Panc1 (cell line): Measurements from ENCODE around the gene ZNF512B. TPM values are rescaled to one million over a fixed set of nuclear protein-coding genes. Genes with fewer than 3 reads are reported as not detected.
A peak's percentile ranks its signal among the peaks of the same experiment; 100 is the strongest.

Source experiments
- ATAC-seq: fragments of 200-7000 bp; cut with Tn5 transposase; 2 replicates; pipeline ENCODE4 v1.9.1; 2020; ENCODE audit warnings: mild to moderate bottlenecking, moderate library complexity
- BruUV-seq: library from RNA; stranded (reverse); fragments of 400-500 nt; replicated peaks from 2 replicates; lab custom pipeline; 2021; lab: Mats Ljungman, UMichigan
- CTCF ChIA-PET: fragments of 300-600 bp; sonication (Branson Sonifier 250); formaldehyde crosslinking; loops from one replicate; lab custom pipeline; 2022; ENCODE audit warnings: antibody characterized with exemption; lab: Charles Lee
- POLR2A ChIA-PET: fragments of 300-600 bp; sonication (Branson Sonifier 250); formaldehyde crosslinking; loops from one replicate; lab custom pipeline; 2022; ENCODE audit warnings: antibody characterized with exemption; lab: Charles Lee
- DNase-seq: peaks from one replicate; pipeline ENCODE4 v3.0.0-alpha.2; 2010; ENCODE audit warnings: low read depth, low spot score
- H3K27ac ChIP-seq: 2 replicates; pipeline ENCODE4 v1.5.1; 2011; ENCODE audit warnings: mild to moderate bottlenecking, low read length, inconsistent platforms
- H3K27me3 ChIP-seq: fragments of 200-500 bp; sonication (Bioruptor generic); 2 replicates; pipeline ENCODE4 v1.6.0; 2014; ENCODE audit warnings: low read length, inconsistent platforms; ENCODE audit not compliant: control insufficient read depth, insufficient read depth
- H3K36me3 ChIP-seq: fragments of 200-500 bp; sonication (Bioruptor generic); 2 replicates; pipeline ENCODE4 v1.5.1; 2014; ENCODE audit warnings: inconsistent platforms, mild to moderate bottlenecking, low read length, moderate library complexity; ENCODE audit not compliant: control insufficient read depth, insufficient read depth
- H3K4me1 ChIP-seq: 2 replicates; pipeline ENCODE4 v1.5.1; 2011; ENCODE audit warnings: inconsistent platforms, mild to moderate bottlenecking, low read length, moderate library complexity; ENCODE audit not compliant: control insufficient read depth, insufficient read depth
- H3K4me3 ChIP-seq, 2 experiments: 2 replicates each; pipeline ENCODE4 v1.5.1; 2011 to 2012; ENCODE audit warnings: low read depth in 2 of 2, low read length in 2 of 2, mild to moderate bottlenecking in 2 of 2, inconsistent platforms in 1 of 2, moderate library complexity in 1 of 2
- H3K9me3 ChIP-seq: fragments of 200-500 bp; sonication (Bioruptor generic); 2 replicates; pipeline ENCODE4 v1.5.1; 2014; ENCODE audit warnings: low read depth, mild to moderate bottlenecking, inconsistent platforms, low read length, moderate library complexity; ENCODE audit not compliant: control insufficient read depth, insufficient read depth
- POLR2AphosphoS5 ChIP-seq: IDR thresholded peaks from 2 replicates; pipeline ENCODE4 v1.6.1; 2012; ENCODE audit warnings: mild to moderate bottlenecking, low read depth, low read length, moderate library complexity
- SIN3A ChIP-seq: IDR thresholded peaks from 2 replicates; pipeline ENCODE4 v1.6.1; 2012; ENCODE audit warnings: low read depth, mild to moderate bottlenecking, low read length, moderate library complexity, borderline replicate concordance; ENCODE audit not compliant: insufficient read depth
- TCF7L2 ChIP-seq: IDR thresholded peaks from 2 replicates; pipeline ENCODE4 v1.6.1; 2011; ENCODE audit warnings: mild to moderate bottlenecking, low read depth, low read length, inconsistent platforms
- in situ Hi-C: cut with HindIII; loops from 2 replicates; pipeline ENCODE4 v1.10.0; 2016; ENCODE audit warnings: low sequenced_read_pairs, low pct_unique_long_range_greater_than_20kb
- intact Hi-C: fragments of 100-400 bp; cut with micrococcal nuclease; formaldehyde crosslinking; loops from one replicate; pipeline ENCODE4 v1.10.0; 2022; ENCODE audit not compliant: unreplicated experiment
- total RNA-seq: library from RNA; stranded (reverse); gene quantifications from one replicate; pipeline ENCODE4 v1.2.1, GENCODE V29; 2021; ENCODE audit not compliant: unreplicated experiment
- TF ChIP-seq, protein P1 (sequence below), 2 experiments: IDR thresholded peaks; 2 replicates each; pipeline ENCODE4 v1.6.1; 2011 to 2012; ENCODE audit warnings: low read depth in 2 of 2, control low read depth in 1 of 2, low read length in 1 of 2, mild to moderate bottlenecking in 1 of 2, moderate library complexity in 1 of 2; ENCODE audit not compliant: insufficient read depth in 1 of 2
- TF ChIP-seq, protein P2 (sequence below): fragments of 450-650 bp; IDR thresholded peaks from 2 replicates; pipeline ENCODE4 v1.5.1; 2017; ENCODE audit warnings: mild to moderate bottlenecking

The ZNF512B gene
- total RNA-seq, 1 experiment from 2014 or later = 17.9 TPM

- intact Hi-C loops = no loop called here
- Histone ChIP-seq H3K27ac (peak overlapping the region; percentile 68), H3K36me3 (no peaks in the 10 kb centered on the region), H3K9me3 (no peaks in the 10 kb centered on the region), H3K27me3 (no peaks in the 10 kb centered on the region), H3K4me3 (no peak overlapping the region), H3K4me1 (peaks cover 35% of the 10 kb centered on the region)
- ChIA-PET CTCF (interaction anchor here (0.6 to 0.9 kb wide), 2 partner anchors 19 to 81 kb away, joined by 3 to 4 read pairs; no protein-coding TSS in a partner anchor), POLR2A (interaction anchor here (0.6 kb wide), 2 partner anchors 80 to 454 kb away, joined by 3 to 12 read pairs; partner anchors contain the start of gene DNAJC5)
- ATAC-seq = no peak
- no peak for DNase-seq
- in situ Hi-C loops = no loop called here
- no TSS peak for BruUV-seq
- TF ChIP-seq POLR2AphosphoS5 = no peak
- TF ChIP-seq TCF7L2 = no peak
- no peak for TF ChIP-seq SIN3A
Observed at GRCh38 chr20:63974402-63975200, 4.9 kb upstream of the ZNF512B start.

GRCh38 chr20:63973636-63974401 is 4.1 kb upstream of the ZNF512B start:
- BruUV-seq = no TSS peak
- intact Hi-C loops = no loop called here
- in situ Hi-C loops = no loop called here

More at GRCh38 chr20:63973636-63974401, 4.1 kb upstream of the ZNF512B start:
- no peaks in the 10 kb centered on the region; the same call in 1 of the 2 replicates for H3K36me3 ChIP-seq
- no peaks in the 10 kb centered on the region for H3K9me3 ChIP-seq
- peak; percentile 81 for ATAC-seq
- TF ChIP-seq TCF7L2 (no peak), SIN3A (0 out of 2 replicates have a peak, but pooled peaks have one; percentile 54), POLR2AphosphoS5 (no peak)
- TF ChIP-seq, protein P1, sequence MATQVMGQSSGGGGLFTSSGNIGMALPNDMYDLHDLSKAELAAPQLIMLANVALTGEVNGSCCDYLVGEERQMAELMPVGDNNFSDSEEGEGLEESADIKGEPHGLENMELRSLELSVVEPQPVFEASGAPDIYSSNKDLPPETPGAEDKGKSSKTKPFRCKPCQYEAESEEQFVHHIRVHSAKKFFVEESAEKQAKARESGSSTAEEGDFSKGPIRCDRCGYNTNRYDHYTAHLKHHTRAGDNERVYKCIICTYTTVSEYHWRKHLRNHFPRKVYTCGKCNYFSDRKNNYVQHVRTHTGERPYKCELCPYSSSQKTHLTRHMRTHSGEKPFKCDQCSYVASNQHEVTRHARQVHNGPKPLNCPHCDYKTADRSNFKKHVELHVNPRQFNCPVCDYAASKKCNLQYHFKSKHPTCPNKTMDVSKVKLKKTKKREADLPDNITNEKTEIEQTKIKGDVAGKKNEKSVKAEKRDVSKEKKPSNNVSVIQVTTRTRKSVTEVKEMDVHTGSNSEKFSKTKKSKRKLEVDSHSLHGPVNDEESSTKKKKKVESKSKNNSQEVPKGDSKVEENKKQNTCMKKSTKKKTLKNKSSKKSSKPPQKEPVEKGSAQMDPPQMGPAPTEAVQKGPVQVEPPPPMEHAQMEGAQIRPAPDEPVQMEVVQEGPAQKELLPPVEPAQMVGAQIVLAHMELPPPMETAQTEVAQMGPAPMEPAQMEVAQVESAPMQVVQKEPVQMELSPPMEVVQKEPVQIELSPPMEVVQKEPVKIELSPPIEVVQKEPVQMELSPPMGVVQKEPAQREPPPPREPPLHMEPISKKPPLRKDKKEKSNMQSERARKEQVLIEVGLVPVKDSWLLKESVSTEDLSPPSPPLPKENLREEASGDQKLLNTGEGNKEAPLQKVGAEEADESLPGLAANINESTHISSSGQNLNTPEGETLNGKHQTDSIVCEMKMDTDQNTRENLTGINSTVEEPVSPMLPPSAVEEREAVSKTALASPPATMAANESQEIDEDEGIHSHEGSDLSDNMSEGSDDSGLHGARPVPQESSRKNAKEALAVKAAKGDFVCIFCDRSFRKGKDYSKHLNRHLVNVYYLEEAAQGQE (IDR thresholded peaks at IDR 0.05; ENCODE audit: insufficient read depth in 1 of 2, low read depth in 2 of 2, low read length in 1 of 2) = peak in 1 of 2 experiments; percentile 27; a peak in 1 of 4 replicates
- TF ChIP-seq, protein P2, sequence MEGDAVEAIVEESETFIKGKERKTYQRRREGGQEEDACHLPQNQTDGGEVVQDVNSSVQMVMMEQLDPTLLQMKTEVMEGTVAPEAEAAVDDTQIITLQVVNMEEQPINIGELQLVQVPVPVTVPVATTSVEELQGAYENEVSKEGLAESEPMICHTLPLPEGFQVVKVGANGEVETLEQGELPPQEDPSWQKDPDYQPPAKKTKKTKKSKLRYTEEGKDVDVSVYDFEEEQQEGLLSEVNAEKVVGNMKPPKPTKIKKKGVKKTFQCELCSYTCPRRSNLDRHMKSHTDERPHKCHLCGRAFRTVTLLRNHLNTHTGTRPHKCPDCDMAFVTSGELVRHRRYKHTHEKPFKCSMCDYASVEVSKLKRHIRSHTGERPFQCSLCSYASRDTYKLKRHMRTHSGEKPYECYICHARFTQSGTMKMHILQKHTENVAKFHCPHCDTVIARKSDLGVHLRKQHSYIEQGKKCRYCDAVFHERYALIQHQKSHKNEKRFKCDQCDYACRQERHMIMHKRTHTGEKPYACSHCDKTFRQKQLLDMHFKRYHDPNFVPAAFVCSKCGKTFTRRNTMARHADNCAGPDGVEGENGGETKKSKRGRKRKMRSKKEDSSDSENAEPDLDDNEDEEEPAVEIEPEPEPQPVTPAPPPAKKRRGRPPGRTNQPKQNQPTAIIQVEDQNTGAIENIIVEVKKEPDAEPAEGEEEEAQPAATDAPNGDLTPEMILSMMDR = peak; percentile 100
- peaks cover 38% of the 10 kb centered on the region for H3K4me1 ChIP-seq
- CTCF ChIA-PET = interaction anchor here (0.6 to 0.9 kb wide), 3 partner anchors 18 to 346 kb away, joined by 3 to 9 read pairs (median 4); no protein-coding TSS in a partner anchor
- POLR2A ChIA-PET = interaction anchor here (0.6 kb wide), 2 partner anchors 79 to 454 kb away, joined by 3 to 12 read pairs; partner anchors contain the start of gene DNAJC5
- peak overlapping the region; percentile 39 to 55 for H3K4me3 ChIP-seq
- H3K27me3 ChIP-seq = no peaks in the 10 kb centered on the region
- peak overlapping the region; percentile 72 for H3K27ac ChIP-seq
- no peak for DNase-seq
